NCI-H748 treated with DMSO at 0.1 percent for 48 hours (cell line): ENCODE measurements around the gene MRPS12.
A peak's percentile ranks its signal among the peaks of the same experiment; 100 is the strongest.

ENCODE experiments used
- DNase-seq: peaks from one replicate; lab custom pipeline; 2025; lab: John Stamatoyannopoulos, UW

The MRPS12 gene

GRCh38 chr19:38911388-38912001, 19.2 kb upstream of the MRPS12 start:
- DNase-seq = no peak

DNA sequence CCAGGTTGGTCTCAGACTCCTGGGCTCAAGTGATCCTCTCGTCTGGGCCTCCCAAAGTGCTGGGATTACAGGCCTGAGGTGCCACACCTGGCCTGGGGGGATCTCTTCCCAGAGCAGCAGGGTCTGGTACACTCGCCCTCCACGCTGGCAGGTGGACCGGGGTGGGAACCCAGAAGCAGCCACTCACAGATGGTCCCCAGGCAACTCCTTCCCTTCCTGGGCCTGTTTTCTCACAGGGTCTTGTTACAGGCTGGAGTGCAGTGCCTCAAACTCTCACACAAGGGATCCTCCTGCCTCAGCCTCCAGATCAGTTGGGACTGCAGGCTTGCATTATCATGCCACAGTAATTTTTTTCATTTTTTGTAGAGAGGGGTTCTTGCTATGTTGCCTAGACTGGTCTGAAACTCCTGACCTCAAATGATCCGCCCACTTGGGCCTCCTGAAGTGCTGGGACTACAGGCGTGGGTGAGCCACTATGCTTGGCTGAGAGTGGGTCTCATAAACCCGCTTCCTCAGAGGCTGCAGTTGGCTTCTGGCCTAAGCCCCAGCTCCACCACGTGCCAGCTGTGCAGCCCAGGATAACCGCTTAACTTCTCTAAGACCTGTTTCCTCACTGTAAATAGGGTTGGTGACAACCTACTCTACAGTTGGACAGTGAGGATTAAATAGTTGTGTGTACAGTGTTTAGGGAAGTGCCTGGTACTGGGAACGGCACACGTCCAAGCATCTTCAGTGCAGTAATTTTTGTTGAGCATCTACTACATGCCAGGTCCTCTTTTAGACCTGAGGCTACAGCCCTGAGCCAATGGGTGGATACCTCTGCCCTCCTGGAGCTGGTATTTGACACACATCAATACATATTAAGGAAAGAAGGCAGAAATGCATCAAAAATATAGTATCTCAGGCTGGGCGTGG, 17.9 kb upstream of the MRPS12 start:
- no peak for DNase-seq

- DNase-seq = no peak
These were observed 16.8 kb upstream of the MRPS12 start for GRCh38 chr19:38913958-38914357.

GRCh38 chr19:38915329-38916321, 15.1 kb upstream of the MRPS12 start:
- DNase-seq = no peak

DNA sequence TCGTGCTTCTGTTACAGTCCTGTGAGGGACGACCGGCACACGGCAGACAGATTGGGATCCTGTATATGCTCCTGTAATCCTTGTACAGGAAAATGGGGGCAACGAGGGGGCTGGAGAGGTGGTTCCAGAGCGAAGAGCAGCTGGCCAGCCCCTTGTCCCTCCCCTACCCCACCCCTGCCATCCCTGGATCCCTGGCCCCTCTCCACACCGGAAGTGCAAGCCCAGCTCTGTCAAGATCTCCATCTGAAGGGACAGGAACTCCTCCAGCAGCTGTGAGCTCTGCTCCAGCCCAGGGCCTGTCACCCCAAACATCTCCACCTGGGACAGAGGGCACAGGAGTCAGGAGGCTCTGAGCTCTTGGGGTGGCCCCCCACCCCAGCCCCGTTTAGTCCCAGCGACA, 13.2 kb upstream of the MRPS12 start:
- DNase-seq = no peak

GRCh38 chr19:38917921-38918491, 12.7 kb upstream of the MRPS12 start:
- no peak for DNase-seq

GRCh38 chr19:38918526-38918925, 12.2 kb upstream of the MRPS12 start:
- DNase-seq = no peak

DNA sequence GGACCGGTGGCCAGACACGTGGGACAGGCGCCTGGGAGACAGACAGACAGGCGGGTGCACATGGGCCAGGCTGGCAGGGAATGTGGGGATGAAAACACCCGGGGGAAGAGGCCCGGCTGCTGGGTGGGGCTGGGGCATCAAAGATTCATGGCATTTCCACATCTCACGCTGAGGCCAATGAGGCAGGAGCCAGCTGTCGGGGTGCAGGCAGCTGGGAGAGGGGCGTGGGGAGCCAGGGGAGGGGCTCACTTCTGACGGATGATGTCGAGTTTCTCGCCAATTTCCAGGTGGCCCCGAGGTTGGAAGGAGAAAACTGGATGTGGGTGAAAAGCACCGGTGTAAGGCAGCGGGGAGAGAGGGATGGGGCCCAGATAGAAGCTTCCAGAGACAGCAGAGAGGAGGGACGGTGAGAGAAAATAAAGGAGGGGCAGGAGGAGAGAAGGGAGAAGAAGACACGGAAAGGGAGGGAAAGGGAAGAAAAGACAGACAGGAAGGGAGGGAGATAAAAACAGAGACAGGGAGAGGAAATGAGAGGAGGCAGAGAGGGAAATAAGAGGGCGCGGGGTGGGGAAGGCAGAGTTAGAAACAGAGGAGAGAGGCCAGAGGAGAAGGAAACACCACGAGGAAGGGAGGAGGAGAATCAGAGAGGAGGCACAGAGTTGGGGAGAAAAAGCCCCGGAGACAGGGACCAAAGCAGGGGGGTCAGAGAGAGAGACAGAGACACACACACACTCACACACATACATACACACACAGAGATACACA, 10.7 kb upstream of the MRPS12 start:
- no peak for DNase-seq

- DNase-seq = no peak
These were observed 9.9 kb upstream of the MRPS12 start for GRCh38 chr19:38920602-38921419.

DNA sequence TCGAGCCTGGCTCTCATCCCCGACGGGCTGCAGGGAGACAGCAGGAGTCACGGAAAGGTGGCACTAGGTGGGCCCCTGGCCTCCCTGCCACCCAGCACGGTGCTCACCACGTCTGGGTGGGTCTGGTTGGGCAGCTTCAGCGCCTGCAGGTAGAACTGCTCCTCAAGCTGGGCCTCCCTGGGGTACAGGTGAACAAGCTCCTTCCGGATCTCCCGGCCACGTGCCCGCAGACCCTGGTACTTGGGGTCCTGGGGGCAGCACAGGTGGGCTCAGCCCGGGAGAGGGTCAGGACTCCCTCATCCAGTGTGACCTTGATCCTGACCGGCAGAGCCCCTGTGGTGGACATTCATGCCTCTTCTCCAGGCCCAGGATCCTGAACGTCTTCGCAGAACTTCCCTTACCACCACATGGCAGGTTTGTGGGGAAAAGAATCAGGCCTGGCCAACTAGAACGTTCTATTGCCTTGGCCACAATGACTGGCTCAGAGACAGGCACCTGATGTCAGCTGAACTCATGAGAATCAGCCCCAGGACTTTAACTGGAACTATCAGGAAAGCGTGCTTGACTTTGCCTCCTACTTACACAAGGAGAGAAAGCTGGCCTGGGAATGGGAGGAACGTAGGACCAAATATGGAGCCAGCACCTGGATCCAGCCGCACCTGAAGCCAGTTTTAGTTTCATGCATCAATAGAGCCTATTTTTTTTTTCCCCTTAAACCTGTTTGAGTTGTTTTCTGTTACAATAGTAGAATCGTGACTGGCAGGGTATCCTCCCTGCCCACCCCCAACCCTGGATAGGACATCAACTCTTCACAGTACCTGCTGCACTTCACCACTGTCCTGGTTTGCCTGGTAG, 9.1 kb upstream of the MRPS12 start:
- no peak for DNase-seq

DNA sequence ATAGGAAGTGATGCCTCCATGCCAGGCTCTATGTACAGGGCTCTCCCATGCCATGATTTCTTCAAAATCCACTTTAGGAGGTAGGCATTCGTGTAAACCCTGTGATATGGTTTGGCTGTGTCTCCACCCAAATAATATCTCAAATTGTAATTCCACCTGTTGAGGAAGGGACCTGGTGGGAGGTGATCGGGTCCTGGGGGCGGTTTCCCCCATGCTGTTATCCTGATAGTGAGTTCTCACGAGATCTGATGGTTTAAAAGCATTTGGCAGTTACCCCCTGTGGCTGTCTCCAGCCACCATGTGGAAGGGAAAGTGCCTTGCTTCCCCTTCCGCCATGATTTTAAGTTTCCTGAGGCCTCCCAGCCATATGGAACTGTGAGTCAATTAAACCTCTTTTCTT, 8.3 kb upstream of the MRPS12 start:
- no peak for DNase-seq

GRCh38 chr19:38924388-38924787, 6.4 kb upstream of the MRPS12 start:
- no peak for DNase-seq

DNA sequence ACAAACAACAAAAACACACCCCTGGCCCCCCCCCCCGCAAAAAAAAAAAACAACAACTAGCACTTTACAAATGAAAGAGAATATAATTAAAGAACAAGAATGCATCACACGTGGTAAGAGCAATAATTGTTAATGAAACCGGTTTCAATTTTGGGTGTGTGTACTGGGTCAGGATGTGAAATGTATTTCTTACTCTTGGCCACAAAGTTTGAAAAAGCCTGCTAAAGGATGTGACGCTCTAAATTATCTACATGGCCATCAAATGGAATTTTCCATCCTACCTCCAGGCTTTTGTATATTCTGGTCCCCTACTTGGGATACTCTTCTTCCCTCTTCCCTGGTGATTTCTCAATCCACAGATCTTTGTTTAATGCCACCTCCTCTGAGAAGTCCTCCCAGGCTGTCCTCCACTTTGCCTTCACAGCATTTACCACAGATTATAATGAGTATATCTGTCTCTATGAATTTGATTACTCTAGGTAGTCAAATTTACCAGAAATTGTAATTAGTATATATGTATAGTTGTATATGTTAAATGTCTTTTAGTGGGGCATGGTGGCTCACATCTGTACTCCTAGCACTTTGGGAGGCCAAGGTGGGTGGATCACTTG, 2.2 kb upstream of the MRPS12 start:
- DNase-seq = no peak

- peak; percentile 98 for DNase-seq
These were observed 592 bp upstream of the MRPS12 start, which contains the start of gene SARS2 for GRCh38 chr19:38929929-38930775. Gene SARS2, minus strand, starts transcription at chr19:38930763. Its CDS starts 27 bp downstream, at chr19:38930736.

- DNase-seq = no peak
These were observed 713 bp downstream of the MRPS12 start for GRCh38 chr19:38931521-38931793.

DNA sequence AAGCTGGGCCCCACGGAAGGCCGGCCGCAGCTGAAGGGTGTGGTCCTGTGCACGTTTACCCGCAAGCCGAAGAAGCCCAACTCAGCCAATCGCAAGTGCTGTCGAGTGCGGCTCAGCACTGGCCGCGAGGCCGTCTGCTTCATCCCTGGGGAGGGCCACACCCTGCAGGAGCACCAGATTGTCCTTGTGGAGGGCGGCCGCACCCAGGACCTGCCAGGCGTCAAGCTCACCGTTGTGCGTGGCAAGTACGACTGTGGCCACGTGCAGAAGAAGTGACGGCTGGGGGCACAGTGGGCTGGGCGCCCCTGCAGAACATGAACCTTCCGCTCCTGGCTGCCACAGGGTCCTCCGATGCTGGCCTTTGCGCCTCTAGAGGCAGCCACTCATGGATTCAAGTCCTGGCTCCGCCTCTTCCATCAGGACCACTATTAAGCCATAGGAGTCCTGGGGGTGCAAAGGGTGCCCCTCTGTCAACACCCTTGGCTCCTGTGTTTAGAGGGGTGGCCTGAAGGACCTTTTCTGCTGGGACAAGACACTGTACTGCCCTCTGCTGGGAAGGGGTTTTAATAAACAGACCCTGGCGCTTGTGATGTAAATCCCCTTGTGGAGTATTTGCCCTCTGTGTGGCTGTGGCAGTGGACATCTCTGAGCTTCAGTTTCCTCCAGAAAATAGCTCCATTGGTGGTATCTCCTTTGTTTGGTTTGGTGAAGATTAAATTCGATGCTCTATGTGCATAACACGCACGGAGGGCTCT, 1.9 kb downstream of the MRPS12 start:
- DNase-seq = no peak

GRCh38 chr19:38933544-38933943, 2.8 kb downstream of the MRPS12 start:
- DNase-seq = no peak
